Measurements from ENCODE around the gene RGS10.

- no peak for TF ChIP-seq CTCF (IDR thresholded peaks at IDR 0.05)
- TF ChIP-seq POLR2A (IDR thresholded peaks at IDR 0.05): no peak
Observed at GRCh38 chr10:119511828-119512515, 30.5 kb downstream of the RGS10 start.

Data from tibial nerve (tissue), 3 donors.